G401.6 (cell line): ENCODE measurements around the gene RERE.
A peak's percentile ranks its signal among the peaks of the same experiment; 100 is the strongest.

Source experiments
- FAIRE-seq: peaks from 2 replicates; lab custom pipeline; 2012; peaks lifted over from hg19 to GRCh38; lab: Jason Lieb, UNC

Gene RERE

DNA sequence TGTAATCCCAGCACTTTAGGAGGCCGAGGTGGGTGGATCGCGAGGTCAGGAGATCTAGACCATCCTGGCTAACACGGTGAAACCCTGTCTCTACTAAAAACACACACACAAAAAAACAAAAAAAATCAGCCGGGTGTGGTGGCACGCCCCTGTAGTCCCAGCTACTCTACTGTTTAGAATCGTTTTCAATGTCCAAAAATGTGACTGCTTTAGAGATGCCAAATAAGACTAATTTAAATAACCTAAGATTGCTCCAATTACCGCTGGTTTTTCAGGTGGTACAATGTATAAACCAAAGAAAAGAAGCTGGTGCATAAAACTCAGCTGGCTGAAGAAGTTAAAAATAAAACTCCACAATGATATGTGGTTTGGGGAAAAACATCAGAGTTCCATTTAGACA, 132.0 kb downstream of the RERE start:
- FAIRE-seq, result no peak

DNA sequence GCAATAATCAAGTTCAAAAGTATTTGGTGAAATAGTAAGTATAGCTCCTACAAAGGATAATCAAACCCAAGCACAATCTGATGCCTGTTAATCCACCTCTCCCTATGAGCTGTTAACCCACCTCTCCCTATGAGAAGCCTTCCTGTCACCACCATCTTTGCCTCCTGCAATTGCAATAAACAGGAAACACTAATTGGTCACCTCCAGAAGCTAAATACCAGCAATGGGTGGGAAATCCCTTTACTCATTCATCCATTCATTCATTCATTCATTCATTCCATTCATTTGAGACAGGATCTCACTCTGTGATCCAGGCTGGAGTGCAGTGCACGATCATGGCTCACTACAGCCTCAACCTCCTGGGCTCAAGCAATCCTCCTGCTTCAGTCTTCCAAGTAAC, 132.8 kb downstream of the RERE start:
- no peak for FAIRE-seq

DNA sequence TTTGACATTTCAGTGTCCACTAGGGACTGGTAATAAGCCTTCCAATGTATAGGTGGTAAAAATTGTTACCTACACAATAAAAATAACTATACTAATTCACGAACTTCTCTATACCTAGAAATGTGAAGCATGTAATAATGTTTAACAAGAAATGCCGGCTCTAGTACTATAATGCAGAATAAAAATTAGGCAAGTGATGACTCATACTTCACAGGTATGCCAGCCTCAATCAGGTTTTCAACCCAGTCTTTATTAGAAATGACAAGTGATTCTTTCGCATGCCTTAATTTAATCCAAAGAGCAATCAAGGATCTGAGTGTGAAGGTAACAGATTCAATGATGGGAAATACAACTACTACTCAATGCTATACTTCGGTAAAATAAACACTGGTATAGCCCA, 134.9 kb downstream of the RERE start:
- no peak for FAIRE-seq

DNA sequence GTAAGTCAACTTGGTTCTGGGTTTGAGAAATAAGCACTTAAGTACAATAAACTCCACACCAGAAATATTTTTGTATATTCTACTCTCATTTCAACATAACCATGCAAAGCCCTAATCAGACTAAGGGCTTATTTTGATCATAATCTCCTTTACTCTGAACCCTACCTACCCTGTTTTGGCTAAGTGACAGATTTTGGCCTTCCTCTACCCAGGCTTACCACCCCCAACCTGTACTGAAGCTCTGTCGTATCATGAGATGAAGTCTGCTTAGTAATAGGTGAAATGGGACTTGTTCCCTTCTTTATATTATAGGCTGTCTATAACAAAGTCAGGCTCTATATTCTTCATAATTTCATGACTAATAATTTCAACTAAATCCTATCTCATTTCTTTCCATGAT, 135.5 kb downstream of the RERE start:
- FAIRE-seq, result no peak

DNA sequence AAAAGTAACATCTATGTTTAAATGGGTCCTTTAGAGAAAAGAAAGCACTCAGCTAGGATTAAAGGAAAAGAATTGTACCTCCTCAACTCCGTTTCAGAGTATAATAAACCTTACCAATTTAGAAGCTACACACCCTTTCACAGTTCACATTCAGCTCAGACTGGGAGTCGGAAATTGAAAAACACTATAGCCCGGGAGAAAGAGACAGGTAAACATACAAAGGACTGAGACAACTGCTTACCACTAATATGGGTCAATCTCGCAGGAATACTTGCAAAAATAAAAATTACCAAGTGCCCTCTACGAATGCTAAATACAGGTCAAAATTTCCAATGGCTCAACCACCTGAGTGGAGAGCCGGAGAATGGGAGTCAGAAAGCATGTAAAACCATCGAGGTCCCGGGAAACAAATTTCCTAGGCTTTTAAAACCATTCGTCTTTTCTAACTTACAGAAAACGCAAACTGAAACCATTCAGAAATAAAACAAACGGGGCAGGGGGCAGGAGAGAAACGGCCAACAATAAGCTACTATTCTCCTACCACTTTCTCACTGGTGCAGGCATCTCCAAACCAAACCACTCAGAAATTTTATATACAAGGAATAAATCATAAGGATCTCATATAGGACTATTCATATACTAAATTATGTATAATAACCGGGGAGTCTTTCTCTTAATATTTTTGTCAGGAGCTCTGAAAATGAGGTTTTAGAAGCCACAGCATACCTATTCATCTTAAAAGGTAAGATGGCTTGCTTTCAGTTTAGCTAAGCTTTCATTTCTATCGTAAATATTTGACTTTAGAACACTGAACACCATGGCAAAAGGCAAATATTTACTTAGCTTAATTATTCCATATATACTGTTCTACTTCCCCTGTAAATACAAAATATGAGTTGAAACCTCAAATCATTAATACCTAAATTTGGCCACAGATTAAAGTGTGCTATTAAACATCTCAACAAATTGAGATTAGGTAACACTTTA, 136.5 kb downstream of the RERE start:
- FAIRE-seq, result no peak

DNA sequence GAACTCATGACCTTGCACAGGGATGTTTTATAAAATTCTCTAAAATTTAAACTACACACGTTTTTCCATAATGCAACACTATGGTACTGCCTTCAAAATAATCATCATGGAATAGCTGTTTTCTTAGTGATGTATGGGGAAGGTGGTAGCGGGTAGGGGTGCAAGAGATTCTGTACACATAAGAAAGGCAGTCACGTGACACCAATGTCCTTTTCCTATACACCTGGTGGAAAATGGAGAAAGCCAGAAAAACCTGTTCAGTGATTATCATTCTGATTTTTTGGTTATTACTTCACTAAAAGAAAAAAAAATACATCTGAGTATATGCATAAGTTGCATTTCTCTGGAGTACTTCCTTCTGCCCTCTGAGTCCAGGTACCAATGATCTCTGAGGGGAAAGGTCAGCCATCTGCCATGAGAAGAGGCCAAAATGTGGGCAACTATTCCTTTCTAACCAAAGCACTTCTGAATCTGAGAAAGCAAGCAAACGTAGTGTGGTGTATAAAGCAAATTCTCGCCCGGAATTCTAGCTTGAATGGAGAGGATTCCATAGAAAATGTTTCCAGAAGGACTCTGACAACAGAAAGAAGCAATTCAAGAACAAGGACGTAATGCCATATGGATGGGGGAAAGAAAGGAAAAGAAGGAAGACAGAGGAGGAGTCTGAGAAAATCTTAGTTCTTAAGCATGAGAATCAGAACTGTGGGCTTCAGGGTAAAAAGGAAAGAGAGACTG, 137.3 kb downstream of the RERE start:
- no peak for FAIRE-seq

DNA sequence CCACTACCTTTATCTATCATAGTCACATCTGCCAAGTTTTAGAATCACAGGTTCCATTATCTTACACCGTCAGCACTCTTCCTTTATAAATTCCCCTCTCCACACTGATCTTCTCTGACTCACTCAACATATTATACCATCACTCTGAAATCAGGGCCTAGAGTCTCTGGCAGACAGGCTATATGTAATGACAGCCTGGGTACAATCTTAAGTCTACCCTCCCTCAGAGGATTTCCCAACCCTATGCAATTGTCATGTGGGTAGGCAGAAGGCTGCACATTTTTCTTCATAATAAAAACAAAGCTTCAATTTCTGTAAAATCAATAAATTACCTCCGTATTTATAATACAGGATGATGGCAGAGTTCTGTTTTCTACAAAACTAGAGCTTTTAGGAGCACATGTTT, 138.0 kb downstream of the RERE start:
- no peak for FAIRE-seq

DNA sequence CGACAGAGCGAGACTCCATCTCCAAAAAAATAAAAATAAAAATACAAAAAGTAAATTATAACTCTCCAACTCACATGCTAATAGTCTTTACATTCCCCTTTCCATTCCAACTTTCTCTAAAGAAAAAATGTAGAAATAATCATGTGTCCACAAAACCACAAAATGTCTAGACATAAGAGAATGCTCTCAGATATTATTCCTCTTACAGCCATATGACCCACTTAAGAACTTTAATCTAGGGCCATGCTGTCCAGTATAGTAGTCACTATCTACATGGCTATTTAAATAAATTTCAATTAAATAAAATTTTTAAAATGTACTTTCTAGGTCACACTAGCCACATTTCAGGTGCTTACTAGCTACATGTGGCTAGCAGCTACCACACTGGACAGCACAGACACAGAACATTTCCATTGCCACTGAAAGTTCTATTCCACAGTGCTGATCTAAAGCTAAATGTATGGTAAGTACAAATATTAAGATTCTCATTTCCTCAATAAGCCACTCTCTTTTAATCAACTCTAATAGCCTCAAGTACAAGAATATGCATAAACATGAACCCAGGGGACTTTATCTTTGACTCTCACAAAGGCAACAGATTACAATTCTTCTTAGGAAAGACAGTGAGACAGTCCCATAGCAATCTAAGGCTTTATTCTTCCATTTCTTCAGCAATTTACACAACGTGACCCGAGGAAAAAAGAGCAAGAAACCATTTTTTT, 138.6 kb downstream of the RERE start:
- no peak for FAIRE-seq

DNA sequence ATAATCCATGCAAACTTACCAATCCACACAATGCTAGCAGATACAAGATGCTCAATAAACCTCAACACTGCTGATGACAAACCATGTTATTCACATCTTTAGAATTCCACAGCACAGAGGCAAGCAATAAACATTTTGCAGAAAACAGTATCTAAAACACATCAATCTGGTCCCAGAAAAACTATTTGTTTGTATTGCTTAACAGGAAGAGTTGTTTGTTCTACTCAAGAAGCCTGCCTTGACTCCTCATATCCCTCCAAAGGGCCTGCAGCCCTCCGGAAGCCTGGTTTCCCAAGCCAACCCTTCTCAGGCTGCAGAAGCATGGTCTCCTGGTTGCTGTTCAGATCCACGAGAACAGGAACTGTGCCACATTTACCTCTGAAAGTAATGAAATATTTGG, 139.7 kb downstream of the RERE start:
- no peak for FAIRE-seq

DNA sequence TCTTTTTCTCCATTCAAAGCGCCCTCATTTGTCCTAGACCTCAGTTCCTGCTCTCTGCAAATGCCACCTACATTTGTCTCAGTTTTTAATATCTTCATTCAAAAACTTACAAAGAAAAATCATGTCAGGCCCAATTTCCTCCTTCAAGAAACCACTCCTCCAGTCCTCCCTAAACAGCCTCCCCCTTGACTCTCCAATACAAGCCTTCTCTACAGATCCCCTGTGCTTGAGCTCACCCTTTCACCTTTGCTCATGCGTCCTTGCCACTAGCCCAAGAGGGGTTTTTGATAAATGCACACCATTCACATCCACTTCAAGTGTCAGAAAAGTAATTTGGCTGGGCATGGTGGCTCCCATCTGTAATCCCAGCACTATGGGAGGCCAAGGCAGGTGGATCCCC, 140.6 kb downstream of the RERE start:
- no peak for FAIRE-seq

DNA sequence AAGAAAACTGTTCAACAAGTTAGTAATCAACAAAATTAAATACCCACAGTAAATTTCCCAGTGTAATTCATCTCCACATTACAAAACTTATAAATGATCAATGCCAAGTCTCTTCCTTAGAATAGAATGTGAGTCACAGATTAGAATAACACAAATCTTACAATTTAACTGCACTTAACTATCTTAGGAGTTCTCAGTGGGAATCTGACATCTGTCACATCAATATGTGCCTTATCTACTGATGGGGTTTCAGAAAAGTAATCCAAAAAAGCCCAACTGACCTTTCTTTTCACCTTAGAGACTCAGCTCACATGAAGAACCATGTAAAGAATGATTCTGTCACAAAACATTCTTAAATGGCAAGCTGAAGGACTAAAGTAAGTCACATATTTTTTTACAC, 141.4 kb downstream of the RERE start:
- no peak for FAIRE-seq

DNA sequence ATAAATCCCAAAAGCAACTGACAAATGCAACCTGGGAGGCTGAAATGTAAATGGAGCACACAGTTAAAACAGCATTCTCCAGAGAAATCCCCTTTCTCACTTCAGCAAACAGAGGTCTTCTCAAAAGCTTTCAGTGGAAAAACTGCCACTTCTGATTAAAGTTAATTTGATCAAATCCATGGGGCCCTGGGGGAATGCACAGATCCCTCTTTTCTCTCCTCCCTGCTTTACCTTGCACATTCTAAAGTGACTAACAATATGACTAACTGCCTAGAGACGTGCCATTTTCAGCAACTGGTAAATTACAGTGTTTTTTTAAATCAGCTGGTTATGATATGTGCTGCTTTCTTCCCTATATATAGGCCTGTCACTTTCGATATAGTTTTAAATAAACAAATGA, 142.5 kb downstream of the RERE start:
- no peak for FAIRE-seq

DNA sequence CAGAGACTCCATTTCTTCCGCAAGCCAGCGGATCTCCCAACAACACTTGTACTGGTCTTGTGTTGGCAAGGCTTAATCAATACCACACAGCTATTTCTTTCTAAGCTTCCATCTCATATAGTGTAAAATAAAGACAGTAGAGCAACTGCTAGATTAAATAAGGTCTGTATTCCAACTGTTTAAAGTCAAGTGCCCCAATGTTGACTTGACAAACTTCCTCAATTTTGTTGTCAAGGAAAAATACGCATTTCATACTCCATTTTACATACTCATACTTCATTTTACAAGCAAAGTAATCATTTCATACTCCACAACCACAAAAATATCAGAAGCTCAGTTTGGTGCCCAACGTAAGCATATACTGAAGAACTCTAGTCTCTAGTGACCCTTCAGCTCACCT, 143.0 kb downstream of the RERE start:
- FAIRE-seq, result no peak

DNA sequence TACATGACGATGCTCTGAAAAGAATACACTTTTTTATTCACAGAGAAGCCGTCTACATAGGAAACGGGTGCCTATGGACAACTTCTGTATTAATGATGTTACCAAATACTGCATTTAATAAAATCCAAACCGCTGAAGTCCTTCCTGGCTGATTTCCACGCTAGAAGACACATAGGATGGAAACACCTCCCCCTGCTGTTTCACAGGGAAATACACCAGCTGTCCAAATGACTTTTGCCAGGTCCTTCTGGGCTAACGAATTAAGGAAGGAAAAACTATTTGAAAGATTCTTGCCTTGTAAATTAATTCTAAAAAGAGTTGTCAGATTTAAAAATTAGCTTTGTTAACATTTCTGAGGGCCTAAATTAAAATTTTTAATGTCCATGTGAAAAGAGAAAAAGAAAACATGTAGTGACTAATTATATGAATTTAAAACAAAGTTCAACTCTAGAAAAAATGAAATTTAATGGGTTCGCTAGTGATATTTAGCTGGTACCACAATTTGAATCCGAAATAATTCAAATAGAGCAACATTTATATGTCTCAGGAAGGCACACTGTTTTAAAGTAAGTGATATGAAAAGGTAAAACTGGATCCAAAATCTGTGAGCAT, 146.0 kb downstream of the RERE start:
- peak; percentile 55 for FAIRE-seq

DNA sequence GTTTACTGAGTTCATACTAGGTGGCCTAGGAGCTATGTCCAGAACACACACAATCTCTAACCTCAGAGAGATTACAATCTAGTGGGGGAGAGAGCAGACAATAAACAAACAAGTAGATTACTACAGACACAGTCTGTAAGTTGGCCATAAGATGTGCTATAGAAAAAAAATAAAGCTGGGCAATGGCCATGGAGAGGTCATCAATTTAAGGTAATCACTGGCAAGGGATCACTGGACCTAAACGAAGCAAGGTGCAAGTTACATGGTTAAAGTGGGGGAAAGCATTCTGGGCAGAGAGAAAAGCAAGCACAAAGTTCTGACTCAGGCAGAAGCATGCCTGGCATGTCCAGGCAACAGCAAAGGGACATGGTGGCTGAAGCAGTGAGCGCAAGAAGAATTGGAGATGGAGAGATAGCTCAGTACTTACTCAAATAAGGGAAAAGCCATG, 147.0 kb downstream of the RERE start:
- FAIRE-seq, result no peak

DNA sequence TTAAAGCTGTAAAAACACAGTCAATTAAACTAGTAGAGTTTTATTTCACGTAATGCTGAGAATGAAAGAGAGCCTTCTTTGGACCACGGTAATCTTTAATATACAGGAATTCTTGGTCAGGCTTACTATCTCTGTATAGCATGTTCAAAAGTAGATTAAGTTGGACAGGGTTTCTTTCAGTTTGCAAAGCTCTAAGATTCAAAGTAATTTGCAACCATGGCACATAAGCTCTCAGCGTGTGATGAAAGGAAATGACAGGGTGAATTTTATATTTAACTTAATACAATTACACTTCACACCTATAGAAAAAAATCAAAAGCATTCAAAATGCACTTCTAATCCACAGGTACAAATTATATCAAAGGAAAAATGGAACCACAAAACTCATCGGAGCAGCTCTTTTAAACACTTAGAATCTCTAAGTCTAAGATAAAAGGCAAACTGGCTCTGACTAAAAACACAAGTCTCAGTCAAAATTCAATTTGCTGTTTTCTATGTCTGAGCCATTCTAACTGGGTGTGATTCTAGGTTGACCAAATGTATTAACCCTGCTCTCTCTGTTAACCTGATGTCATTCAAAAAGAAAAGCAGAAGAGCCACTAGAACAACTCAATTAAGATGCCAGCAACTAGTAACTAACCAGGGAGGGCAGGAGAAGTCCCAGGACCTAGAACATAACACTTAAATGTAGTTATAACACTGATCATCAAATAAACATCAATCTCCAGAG, 147.7 kb downstream of the RERE start:
- no peak for FAIRE-seq

DNA sequence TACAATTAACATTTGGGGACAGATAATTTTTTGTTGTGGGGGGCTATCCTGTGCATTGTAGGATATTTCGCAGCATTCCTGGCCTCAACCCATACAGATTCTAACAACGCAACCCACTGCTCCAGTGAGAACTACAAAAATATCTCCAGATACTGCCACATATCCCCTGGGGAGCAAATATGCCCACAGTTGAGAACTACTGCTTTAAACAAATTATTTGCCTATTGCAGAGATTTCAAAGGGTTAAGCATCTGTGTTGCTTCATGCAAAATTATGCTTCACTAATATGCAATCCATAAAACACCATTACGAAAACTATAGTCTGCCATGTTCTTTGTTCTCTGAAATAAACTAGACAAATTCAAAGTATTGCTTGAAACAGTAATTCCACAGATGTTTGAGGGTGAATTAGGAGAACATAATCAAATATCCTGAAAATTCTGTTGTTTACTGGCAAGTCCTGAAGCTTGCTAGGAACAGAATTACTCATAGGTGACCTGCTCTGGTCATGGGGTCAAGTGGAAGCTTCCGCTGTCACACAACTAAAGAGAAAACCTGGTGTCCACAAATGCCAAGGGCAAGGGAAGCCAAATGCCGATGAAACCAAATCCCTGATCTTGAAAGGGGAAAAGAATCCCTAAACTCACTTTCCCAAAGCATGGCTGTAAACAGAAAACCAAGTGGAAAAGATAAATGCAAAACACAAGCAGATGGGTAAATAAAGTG, 149.4 kb downstream of the RERE start:
- no peak for FAIRE-seq

DNA sequence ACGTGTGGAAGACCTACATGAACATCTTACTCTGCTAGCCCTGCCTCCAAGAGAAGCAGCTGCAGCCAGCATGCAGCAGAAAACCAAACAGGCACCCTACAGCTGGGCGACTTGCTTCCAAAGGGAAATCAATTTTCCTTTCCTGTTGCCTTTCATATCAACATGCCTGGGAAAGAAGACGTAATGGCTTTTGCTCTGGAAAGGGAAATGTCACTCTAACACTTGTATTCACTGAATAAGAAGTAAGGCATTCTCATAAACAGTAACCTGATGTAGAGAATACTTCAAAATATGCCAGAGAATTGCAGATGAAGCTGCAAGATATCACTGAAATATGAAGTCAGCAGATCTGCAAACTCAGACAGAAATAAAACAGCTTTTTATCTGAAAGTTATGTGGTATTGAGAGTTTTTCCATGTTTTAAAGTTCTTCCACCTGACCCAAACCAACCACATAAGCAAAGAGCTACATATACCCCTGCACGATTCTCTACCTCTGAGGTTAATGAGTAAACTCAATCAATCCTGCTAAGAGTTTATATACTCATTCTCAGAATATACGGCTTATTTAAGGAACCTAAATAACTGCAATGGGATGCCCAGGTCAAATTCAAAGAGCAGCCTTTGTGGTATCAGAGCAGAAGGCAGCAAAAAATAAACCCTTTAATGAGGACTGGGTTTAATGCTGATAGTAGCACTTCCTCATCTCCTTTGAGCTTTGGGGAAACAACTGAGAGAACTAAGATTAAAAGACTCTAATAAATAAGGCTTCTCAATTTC, 150.9 kb downstream of the RERE start:
- no peak for FAIRE-seq

DNA sequence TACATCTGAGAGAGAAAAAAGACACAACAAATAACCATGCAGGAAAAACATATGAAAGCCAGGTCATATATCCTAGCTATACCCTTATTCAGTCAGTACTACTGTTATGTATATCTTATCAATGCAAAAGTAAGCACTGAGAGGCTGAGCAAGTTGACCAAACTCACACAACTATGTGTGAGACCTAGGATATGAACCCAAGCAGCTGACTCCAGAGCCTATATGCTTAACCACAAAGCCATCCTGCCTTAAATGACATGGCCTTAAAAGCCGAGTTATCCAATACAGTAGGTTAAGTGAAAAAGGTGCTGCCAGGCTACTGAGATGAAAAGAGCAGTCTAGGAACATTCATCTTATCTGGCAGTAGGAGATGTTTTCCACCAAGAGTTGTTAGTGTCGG, 151.6 kb downstream of the RERE start:
- FAIRE-seq, result no peak

DNA sequence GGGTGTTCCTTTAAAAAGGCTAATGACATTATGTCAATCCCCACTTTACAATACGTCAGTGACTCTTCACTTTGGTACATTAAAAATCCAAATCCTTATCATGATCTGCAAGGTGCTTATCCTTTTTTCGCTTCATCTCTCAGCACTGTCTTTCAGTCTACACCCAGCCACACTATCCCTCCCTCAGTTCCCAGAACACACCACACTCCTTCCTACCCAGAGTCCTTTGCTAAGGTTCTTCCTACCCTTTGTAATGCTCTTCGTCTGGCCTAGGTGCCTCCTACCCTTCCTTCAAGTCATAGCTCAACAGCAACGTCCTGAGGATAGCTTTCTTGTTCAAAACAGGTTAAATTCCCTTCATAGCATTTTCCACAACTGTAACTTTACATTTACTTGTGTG, 152.6 kb downstream of the RERE start:
- no peak for FAIRE-seq
